NCI-H446 treated with DMSO at 0.1 percent for 48 hours (cell line): ENCODE results near the gene BMP7.

Experiments used
- DNase-seq: peaks from one replicate; lab custom pipeline; 2025; lab: John Stamatoyannopoulos, UW

BMP7 gene

GRCh38 chr20:57147185-57147584 is 119.3 kb downstream of the BMP7 start:
- no peak for DNase-seq

- no peak for DNase-seq
Measured at GRCh38 chr20:57146155-57146554, 120.3 kb downstream of the BMP7 start.

GRCh38 chr20:57145089-57145631 is 121.3 kb downstream of the BMP7 start:
- DNase-seq, result no peak

- no peak for DNase-seq
Measured at GRCh38 chr20:57143173-57143572, 123.3 kb downstream of the BMP7 start.

GRCh38 chr20:57142667-57143066 is 123.8 kb downstream of the BMP7 start:
- DNase-seq, result no peak

- no peak for DNase-seq
Measured at GRCh38 chr20:57141492-57141891, 124.9 kb downstream of the BMP7 start.

GRCh38 chr20:57140416-57140965 is 126.0 kb downstream of the BMP7 start:
- no peak for DNase-seq

- no peak for DNase-seq
Measured at GRCh38 chr20:57139342-57140093, 126.9 kb downstream of the BMP7 start.

- no peak for DNase-seq
Measured at GRCh38 chr20:57138198-57138995, 128.0 kb downstream of the BMP7 start.

- no peak for DNase-seq
Measured at GRCh38 chr20:57137676-57138075, 128.8 kb downstream of the BMP7 start.

- no peak for DNase-seq
Measured at GRCh38 chr20:57136734-57137133, 129.7 kb downstream of the BMP7 start.

- DNase-seq, result no peak
Measured at GRCh38 chr20:57135875-57136274, 130.6 kb downstream of the BMP7 start.

GRCh38 chr20:57134804-57135203 is 131.6 kb downstream of the BMP7 start:
- no peak for DNase-seq

- no peak for DNase-seq
Measured at GRCh38 chr20:57133926-57134650, 132.4 kb downstream of the BMP7 start.

GRCh38 chr20:57131601-57132391 is 134.6 kb downstream of the BMP7 start:
- DNase-seq, result no peak

- DNase-seq, result no peak
Measured at GRCh38 chr20:57131077-57131476, 135.4 kb downstream of the BMP7 start.

GRCh38 chr20:57130160-57130772 is 136.2 kb downstream of the BMP7 start:
- DNase-seq, result no peak

- no peak for DNase-seq
Measured at GRCh38 chr20:57129303-57129702, 137.1 kb downstream of the BMP7 start.

- no peak for DNase-seq
Measured at GRCh38 chr20:57128044-57128757, 138.2 kb downstream of the BMP7 start.

GRCh38 chr20:57126481-57127092 is 139.9 kb downstream of the BMP7 start:
- no peak for DNase-seq
